Kidney (tissue), 14 donors: ENCODE results near the gene SOWAHA. TPM values are rescaled to one million over a fixed set of nuclear protein-coding genes. Genes with fewer than 3 reads are reported as not detected.
"Not testable (repeated sequence)": the region's sequence is repeated elsewhere in the genome, so short reads cannot be mapped to it uniquely, and the experiment has no call there.

Experiments used
- DNase-seq, 5 donors: peaks; one replicate each; pipeline ENCODE4 v3.0.0-alpha.2; 2013 to 2020
- FAIRE-seq: peaks from 2 replicates; lab custom pipeline; 2012; peaks lifted over from hg19 to GRCh38; lab: Jason Lieb, UNC
- H3K27ac ChIP-seq, 2 donors: one replicate each; pipeline ENCODE4 v1.7.0; 2013; ENCODE audit warnings: low read depth in 2 of 2, low read length in 2 of 2, inconsistent platforms in 1 of 2
- H3K27me3 ChIP-seq: one replicate; pipeline ENCODE4 v1.7.1; 2013; ENCODE audit warnings: low read length, inconsistent platforms; ENCODE audit not compliant: control insufficient read depth, insufficient read depth
- H3K36me3 ChIP-seq, 3 donors: one replicate each; pipeline versions ENCODE4 v1.7.0 to v1.7.1; 2013; ENCODE audit warnings: low read length in 3 of 3, control low read depth in 1 of 3, inconsistent platforms in 1 of 3; ENCODE audit not compliant: insufficient read depth in 3 of 3, control insufficient read depth in 2 of 3
- H3K4me1 ChIP-seq, 3 donors: one replicate each; pipeline versions ENCODE4 v1.7.0 to v1.7.1; 2013; ENCODE audit warnings: low read length in 3 of 3, inconsistent platforms in 1 of 3, low read depth in 1 of 3; ENCODE audit not compliant: control insufficient read depth in 2 of 3, insufficient read depth in 2 of 3
- H3K4me3 ChIP-seq, 3 donors: one replicate each; pipeline versions ENCODE4 v1.7.0 to v1.8.1; 2013; ENCODE audit warnings: low read length in 3 of 3, control low read depth in 1 of 3, inconsistent platforms in 1 of 3
- H3K9ac ChIP-seq, 3 donors: one replicate each; pipeline versions ENCODE4 v1.7.0 to v1.7.1; 2013; ENCODE audit warnings: low read length in 3 of 3, control low read depth in 1 of 3, inconsistent platforms in 1 of 3
- H3K9me3 ChIP-seq, 3 donors: one replicate each; pipeline versions ENCODE4 v1.7.0 to v1.7.1; 2013; ENCODE audit warnings: low read length in 3 of 3, control low read depth in 1 of 3, inconsistent platforms in 1 of 3; ENCODE audit not compliant: control insufficient read depth in 2 of 3, insufficient read depth in 1 of 3
- intact Hi-C: fragments of 100-400 bp; cut with DNase I; formaldehyde crosslinking; loops from one replicate; pipeline ENCODE4 v1.11.1; 2022
- polyA plus RNA-seq: library from polyadenylated mRNA; stranded (reverse); fragments of 350-450 nt; fragmentation: Illumina TruSeq; extraction: RNeasy Lipid Tissue Mini Kit (QIAGEN cat#74804); gene quantifications from one replicate; pipeline ENCODE4 v1.2.3, GENCODE V29; 2014; ENCODE audit warnings: low read depth, low replicate concordance; ENCODE audit not compliant: insufficient read depth
- total RNA-seq: library from RNA; stranded (reverse); fragmentation: NEBNext Ultra II Directional; extraction: Animal tissue kit (Norgen Biotek cat#: 25700); gene quantifications from one replicate; pipeline ENCODE4 v1.2.1, GENCODE V29; 2021
- TF ChIP-seq, protein P1 (sequence below): IDR thresholded peaks from 3 replicates; pipeline ENCODE4 v1.5.1; 2012; ENCODE audit warnings: mild to moderate bottlenecking, moderate library complexity, borderline replicate concordance; ENCODE audit not compliant: insufficient read depth; ENCODE audit errors: extremely low read depth
- donor health status: control.
- donor health status: control.
- donor health status: control.
- donor health status: control.
- donor health status: control.
- donor health status: DM: yes; HTN: yes; CAD: no.
- donor health status: Normal renal cell carcinoma (clear cell type).

The SOWAHA gene
- total and polyA plus RNA-seq, 2 donors from 2014 or later, result 4.1 to 7.1 TPM

DNA sequence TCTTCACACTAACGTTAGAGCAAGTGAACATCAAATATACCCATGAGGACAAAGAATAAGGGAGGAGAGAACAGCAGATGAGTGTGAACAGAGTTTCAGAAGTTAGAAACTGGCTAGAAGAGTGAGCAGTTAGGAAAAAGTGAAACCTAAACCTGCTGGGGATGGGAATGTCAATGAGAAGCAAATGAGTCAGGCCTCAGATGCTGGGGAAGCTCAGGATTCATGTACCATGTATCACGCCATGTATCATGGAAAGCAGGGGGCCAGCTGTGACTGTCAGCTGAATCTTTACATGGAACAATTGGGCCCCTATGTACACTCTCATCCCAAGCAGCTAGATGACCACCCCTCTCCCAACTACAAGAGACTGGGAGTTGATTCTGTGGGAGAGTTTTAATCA lies 37.0 kb downstream of the SOWAHA start:
- DNase-seq, result no peak
- Histone ChIP-seq H3K27ac (no peak overlapping the region), H3K9ac (no peak overlapping the region), H3K36me3 (no peaks in the 10 kb centered on the region), H3K27me3 (no peaks in the 10 kb centered on the region), H3K4me1 (peaks cover 0 to 3% (median 0%) of the 10 kb centered on the region in 3 donors), H3K9me3 (no peaks in the 10 kb centered on the region), H3K4me3 (no peak overlapping the region)
- TF ChIP-seq, protein P1, sequence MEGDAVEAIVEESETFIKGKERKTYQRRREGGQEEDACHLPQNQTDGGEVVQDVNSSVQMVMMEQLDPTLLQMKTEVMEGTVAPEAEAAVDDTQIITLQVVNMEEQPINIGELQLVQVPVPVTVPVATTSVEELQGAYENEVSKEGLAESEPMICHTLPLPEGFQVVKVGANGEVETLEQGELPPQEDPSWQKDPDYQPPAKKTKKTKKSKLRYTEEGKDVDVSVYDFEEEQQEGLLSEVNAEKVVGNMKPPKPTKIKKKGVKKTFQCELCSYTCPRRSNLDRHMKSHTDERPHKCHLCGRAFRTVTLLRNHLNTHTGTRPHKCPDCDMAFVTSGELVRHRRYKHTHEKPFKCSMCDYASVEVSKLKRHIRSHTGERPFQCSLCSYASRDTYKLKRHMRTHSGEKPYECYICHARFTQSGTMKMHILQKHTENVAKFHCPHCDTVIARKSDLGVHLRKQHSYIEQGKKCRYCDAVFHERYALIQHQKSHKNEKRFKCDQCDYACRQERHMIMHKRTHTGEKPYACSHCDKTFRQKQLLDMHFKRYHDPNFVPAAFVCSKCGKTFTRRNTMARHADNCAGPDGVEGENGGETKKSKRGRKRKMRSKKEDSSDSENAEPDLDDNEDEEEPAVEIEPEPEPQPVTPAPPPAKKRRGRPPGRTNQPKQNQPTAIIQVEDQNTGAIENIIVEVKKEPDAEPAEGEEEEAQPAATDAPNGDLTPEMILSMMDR, result no peak
- FAIRE-seq, result no peak
- intact Hi-C loops, result no loop called here

DNA sequence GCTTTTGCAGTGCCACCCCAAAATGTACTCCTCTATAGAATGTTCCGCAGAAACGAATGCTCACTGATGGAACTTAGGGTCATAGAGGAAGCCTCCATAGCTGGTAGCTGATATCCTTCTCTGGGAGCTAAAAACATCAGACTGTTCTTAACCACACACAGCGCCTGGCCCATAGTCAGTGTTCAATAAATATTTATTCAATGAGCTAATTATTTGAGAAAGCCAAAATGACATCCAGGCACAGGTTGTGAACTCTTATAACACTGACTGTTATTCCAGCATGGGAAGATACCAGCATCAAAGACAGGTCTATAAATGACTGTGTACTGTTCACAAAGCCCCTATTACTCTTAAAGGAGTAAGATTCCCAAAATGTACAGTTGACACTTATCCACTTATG lies 40.2 kb downstream of the SOWAHA start:
- Histone ChIP-seq H3K27ac (no peak overlapping the region), H3K36me3 (no peaks in the 10 kb centered on the region), H3K9me3 (no peaks in the 10 kb centered on the region), H3K4me1 (peaks cover 0 to 3% (median 0%) of the 10 kb centered on the region in 3 donors), H3K9ac (no peak overlapping the region), H3K4me3 (no peak overlapping the region), H3K27me3 (no peaks in the 10 kb centered on the region)
- intact Hi-C loops, result no loop called here
- FAIRE-seq (no peak), DNase-seq (no peak)
- TF ChIP-seq, protein P1, result no peak

DNA sequence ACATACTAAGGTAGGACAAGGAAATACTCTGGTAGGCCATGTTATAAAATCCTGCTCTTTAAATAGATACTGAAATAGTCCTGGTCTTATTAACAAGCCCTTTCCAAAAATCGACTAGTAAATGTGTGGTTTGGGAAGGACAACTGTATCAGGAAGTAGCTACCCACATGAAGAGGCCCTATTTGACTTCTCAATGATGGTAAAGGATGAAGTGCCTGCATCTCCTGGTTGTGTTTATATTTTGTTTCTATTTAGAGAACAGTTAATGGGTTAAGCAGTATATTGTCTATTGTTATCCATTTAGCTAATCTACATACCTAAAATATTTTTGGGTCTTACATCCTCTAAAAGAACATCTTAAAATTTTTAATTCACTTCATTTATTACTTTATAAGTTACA lies 40.7 kb downstream of the SOWAHA start:
- peak; percentile 62 for FAIRE-seq
- Histone ChIP-seq H3K9ac (no peak overlapping the region), H3K4me3 (no peak overlapping the region), H3K36me3 (no peaks in the 10 kb centered on the region), H3K27me3 (no peaks in the 10 kb centered on the region), H3K27ac (no peak overlapping the region), H3K9me3 (no peaks in the 10 kb centered on the region), H3K4me1 (peaks cover 0 to 3% (median 0%) of the 10 kb centered on the region in 3 donors)
- intact Hi-C loops, result no loop called here
- TF ChIP-seq, protein P1, result no peak
- no peak for DNase-seq

DNA sequence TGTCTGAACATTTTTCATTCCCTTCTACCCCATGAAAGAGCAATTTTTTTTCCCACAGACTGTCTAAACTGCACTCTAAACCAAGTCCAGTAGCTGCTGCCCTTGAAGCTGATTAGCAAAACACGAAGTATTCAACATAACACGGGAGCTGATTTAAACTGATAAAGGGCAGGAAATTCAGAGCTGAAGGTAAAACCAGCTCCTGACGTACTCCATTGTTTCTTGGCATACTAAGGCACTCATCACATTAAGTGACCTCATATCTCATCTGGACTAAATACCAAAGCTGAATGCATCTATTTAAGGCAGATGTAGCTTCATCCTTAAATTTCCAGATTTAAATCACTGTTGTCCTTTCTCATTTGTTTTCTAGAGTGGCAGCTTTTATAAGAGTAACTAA lies 41.2 kb downstream of the SOWAHA start:
- DNase-seq (no peak), FAIRE-seq (no peak)
- H3K4me1 ChIP-seq, result peaks cover 0 to 3% (median 0%) of the 10 kb centered on the region in 3 donors
- no peak overlapping the region for H3K27ac ChIP-seq
- intact Hi-C loops, result no loop called here
- TF ChIP-seq, protein P1, result no peak
- no peak overlapping the region for H3K4me3 ChIP-seq
- no peak overlapping the region for H3K9ac ChIP-seq
- no peaks in the 10 kb centered on the region for H3K36me3 ChIP-seq
- H3K9me3 ChIP-seq, result no peaks in the 10 kb centered on the region
- H3K27me3 ChIP-seq, result no peaks in the 10 kb centered on the region

DNA sequence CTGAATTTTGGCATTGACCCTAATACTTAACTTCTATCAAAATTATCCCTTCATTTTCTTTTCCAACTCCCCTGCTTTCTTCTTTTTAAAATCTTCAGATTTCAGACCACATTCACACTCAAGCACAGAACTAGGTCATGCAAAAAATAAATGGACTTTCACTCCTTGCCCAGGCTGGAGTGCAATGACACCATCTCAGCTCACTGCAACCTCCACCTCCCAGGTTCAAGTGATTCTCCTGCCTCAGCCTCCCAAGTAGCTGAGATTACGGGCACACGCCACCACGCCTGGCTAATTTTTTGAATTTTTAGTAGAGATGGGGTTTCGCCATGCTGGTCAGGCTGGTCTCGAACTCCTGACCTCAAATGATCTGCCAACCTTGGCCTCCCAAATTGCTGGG lies 41.9 kb downstream of the SOWAHA start:
- H3K27me3 ChIP-seq, H3K4me3 ChIP-seq, H3K4me1 ChIP-seq, H3K36me3 ChIP-seq, FAIRE-seq, H3K9ac ChIP-seq, H3K27ac ChIP-seq, H3K9me3 ChIP-seq, DNase-seq, intact Hi-C loops: not testable (repeated sequence)
